HEK293T (cell line): ENCODE results near the gene RTRAF.

Source experiments
- CTCF ChIA-PET: fragments of 350-600 bp; formaldehyde crosslinking; extraction: SDS; loops from one replicate; lab custom pipeline; 2021; ENCODE audit warnings: antibody characterized with exemption, inconsistent platforms; lab: Yijun Ruan, JAX
- POLR2A ChIA-PET: fragments of 350-600 bp; formaldehyde crosslinking; extraction: SDS; loops from one replicate; lab custom pipeline; 2020; ENCODE audit warnings: antibody characterized with exemption, inconsistent platforms; lab: Yijun Ruan, JAX
- DNase-seq: peaks from one replicate; pipeline ENCODE4 v3.0.0; 2012; ENCODE audit warnings: mixed read lengths; ENCODE audit errors: extremely low spot score
- ARNT ChIP-seq: fragments of 450-650 bp; IDR thresholded peaks from 2 replicates; pipeline ENCODE4 v1.6.1; 2017; ENCODE audit warnings: mild to moderate bottlenecking
- BHLHE40 ChIP-seq: fragments of 450-650 bp; IDR thresholded peaks from 2 replicates; pipeline ENCODE4 v1.6.1; 2016; ENCODE audit warnings: mild to moderate bottlenecking, moderate library complexity, borderline replicate concordance
- CTBP1 ChIP-seq: fragments of 450-650 bp; IDR thresholded peaks from 2 replicates; pipeline ENCODE4 v1.6.1; 2016; ENCODE audit warnings: borderline replicate concordance
- ELF4 ChIP-seq: fragments of 450-650 bp; IDR thresholded peaks from 2 replicates; pipeline ENCODE4 v1.6.1; 2017; ENCODE audit warnings: antibody characterized with exemption
- FOXA1 ChIP-seq: fragments of 450-650 bp; IDR thresholded peaks from 2 replicates; pipeline ENCODE4 v1.6.1; 2016; ENCODE audit warnings: mild to moderate bottlenecking
- FOXK2 ChIP-seq: fragments of 450-650 bp; IDR thresholded peaks from 2 replicates; pipeline ENCODE4 v1.6.1; 2016; ENCODE audit warnings: mild to moderate bottlenecking
- FOXM1 ChIP-seq: fragments of 450-650 bp; IDR thresholded peaks from 2 replicates; pipeline ENCODE4 v1.6.1; 2017; ENCODE audit warnings: mild to moderate bottlenecking, borderline replicate concordance
- HDGF ChIP-seq: fragments of 450-650 bp; IDR thresholded peaks from 2 replicates; pipeline ENCODE4 v1.6.1; 2017; ENCODE audit warnings: antibody characterized with exemption, borderline replicate concordance
- L3MBTL2 ChIP-seq: fragments of 450-650 bp; conservative IDR thresholded peaks from 2 replicates; pipeline ENCODE4 v1.6.1; 2016; ENCODE audit warnings: mild to moderate bottlenecking
- LEF1 ChIP-seq: fragments of 450-650 bp; IDR thresholded peaks from 2 replicates; pipeline ENCODE4 v1.6.1; 2017; ENCODE audit warnings: mild to moderate bottlenecking, borderline replicate concordance
- NFRKB ChIP-seq: fragments of 450-650 bp; IDR thresholded peaks from 2 replicates; pipeline ENCODE4 v1.6.1; 2016; ENCODE audit warnings: mild to moderate bottlenecking, moderate library complexity
- SP1 ChIP-seq: fragments of 450-650 bp; IDR thresholded peaks from 2 replicates; pipeline ENCODE4 v1.6.1; 2017
- SUZ12 ChIP-seq: fragments of 450-650 bp; IDR thresholded peaks from 2 replicates; pipeline ENCODE4 v1.6.1; 2016; ENCODE audit warnings: mild to moderate bottlenecking
- TARDBP ChIP-seq: fragments of 450-650 bp; IDR thresholded peaks from 2 replicates; pipeline ENCODE4 v1.6.1; 2016
- ZNF384 ChIP-seq: fragments of 450-650 bp; IDR thresholded peaks from 2 replicates; pipeline ENCODE4 v1.6.1; 2016
- TF ChIP-seq, protein P1 (sequence below): fragments of 450-650 bp; IDR thresholded peaks from 2 replicates; pipeline ENCODE4 v1.6.1; 2016

RTRAF gene

DNA sequence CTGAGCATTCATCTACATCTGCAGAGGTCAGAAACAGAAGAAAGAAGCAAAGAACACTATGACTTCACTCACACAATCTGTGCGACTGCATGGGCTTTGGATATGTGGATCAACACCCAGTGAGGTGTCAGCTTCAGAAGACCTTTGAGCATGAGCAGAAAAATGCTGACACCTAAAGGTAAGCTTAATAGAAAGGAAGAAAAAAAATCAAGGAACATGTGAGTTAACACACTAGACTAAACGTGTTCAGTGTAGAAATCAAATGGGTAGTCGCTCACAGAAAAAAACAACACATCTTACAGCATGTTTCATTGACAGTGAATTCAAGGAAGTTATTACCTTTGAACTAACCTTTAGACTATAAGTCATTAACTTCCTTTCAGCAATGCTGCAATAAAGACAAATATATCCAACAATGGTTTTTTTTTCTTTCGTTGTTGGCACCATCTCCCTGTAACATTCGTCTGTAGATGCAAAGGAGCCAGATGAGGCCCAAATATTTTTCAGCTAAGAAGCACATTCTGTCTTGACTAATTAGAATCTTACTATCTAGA lies 30.9 kb downstream of the RTRAF start:
- POLR2A ChIA-PET, result no interaction called here
- TF ChIP-seq LEF1 (no peak), BHLHE40 (no peak), SP1 (no peak), CTBP1 (no peak), FOXA1 (no peak), ARNT (no peak), ZNF384 (no peak), ELF4 (no peak), NFRKB (no peak), SUZ12 (no peak), TARDBP (no peak), HDGF (no peak), L3MBTL2 (no peak)
- TF ChIP-seq, protein P1, sequence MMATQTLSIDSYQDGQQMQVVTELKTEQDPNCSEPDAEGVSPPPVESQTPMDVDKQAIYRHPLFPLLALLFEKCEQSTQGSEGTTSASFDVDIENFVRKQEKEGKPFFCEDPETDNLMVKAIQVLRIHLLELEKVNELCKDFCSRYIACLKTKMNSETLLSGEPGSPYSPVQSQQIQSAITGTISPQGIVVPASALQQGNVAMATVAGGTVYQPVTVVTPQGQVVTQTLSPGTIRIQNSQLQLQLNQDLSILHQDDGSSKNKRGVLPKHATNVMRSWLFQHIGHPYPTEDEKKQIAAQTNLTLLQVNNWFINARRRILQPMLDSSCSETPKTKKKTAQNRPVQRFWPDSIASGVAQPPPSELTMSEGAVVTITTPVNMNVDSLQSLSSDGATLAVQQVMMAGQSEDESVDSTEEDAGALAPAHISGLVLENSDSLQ, result no peak
- DNase-seq, result no peak
- CTCF ChIA-PET, result interaction anchor here (0.6 kb wide), 1 partner anchor 372 kb away, joined by 5 read pairs; no protein-coding TSS in a partner anchor

- TF ChIP-seq L3MBTL2, result no peak
- no peak for TF ChIP-seq CTBP1
- no peak for TF ChIP-seq HDGF
- TF ChIP-seq BHLHE40, result no peak
- TF ChIP-seq SP1, result no peak
- CTCF ChIA-PET, result interaction anchor here (0.6 kb wide), 1 partner anchor 371 kb away, joined by 5 read pairs; no protein-coding TSS in a partner anchor
- POLR2A ChIA-PET, result no interaction called here
- no peak for DNase-seq
Measured at GRCh38 chr14:52020866-52021717, 31.7 kb downstream of the RTRAF start.

GRCh38 chr14:52021957-52022600 lies 32.7 kb downstream of the RTRAF start:
- TF ChIP-seq LEF1, result no peak
- TF ChIP-seq FOXA1, result no peak
- DNase-seq, result no peak
- CTCF ChIA-PET, result no interaction called here
- POLR2A ChIA-PET, result no interaction called here

GRCh38 chr14:52023518-52023917 lies 34.2 kb downstream of the RTRAF start:
- CTCF ChIA-PET, result no interaction called here
- POLR2A ChIA-PET, result no interaction called here
- DNase-seq, result no peak
- TF ChIP-seq SP1 (no peak), CTBP1 (no peak), TARDBP (no peak), FOXA1 (no peak), L3MBTL2 (no peak), ELF4 (no peak), FOXK2 (no peak), SUZ12 (no peak), LEF1 (no peak)

GRCh38 chr14:52025310-52025709 lies 36.0 kb downstream of the RTRAF start:
- no peak for TF ChIP-seq HDGF
- TF ChIP-seq BHLHE40, result no peak
- no peak for TF ChIP-seq FOXM1
- TF ChIP-seq CTBP1, result no peak
- TF ChIP-seq ELF4, result no peak
- no peak for TF ChIP-seq SUZ12
- TF ChIP-seq NFRKB, result no peak
- no peak for TF ChIP-seq FOXK2
- TF ChIP-seq, protein P1, result no peak
- TF ChIP-seq ARNT, result no peak
- TF ChIP-seq TARDBP, result no peak
- DNase-seq, result no peak
- ChIA-PET POLR2A (no interaction called here), CTCF (no interaction called here)

- CTCF ChIA-PET, result no interaction called here
- no peak for DNase-seq
- POLR2A ChIA-PET, result no interaction called here
- TF ChIP-seq ELF4 (no peak), NFRKB (no peak), ARNT (no peak), FOXK2 (no peak), SUZ12 (no peak), HDGF (no peak), BHLHE40 (no peak), FOXM1 (no peak), TARDBP (no peak), CTBP1 (no peak), L3MBTL2 (no peak), ZNF384 (no peak)
- TF ChIP-seq, protein P1, result no peak
Measured at GRCh38 chr14:52026017-52026660, 36.8 kb downstream of the RTRAF start.
